Sigmoid colon (tissue), 4 donors: ENCODE results near the gene GFRAL.

Source experiments
- CTCF ChIP-seq, 4 experiments: fragments of 450-650 bp in 3 of 4; fragments of 200-600 bp in 1 of 4; IDR thresholded peaks; one replicate each; pipeline ENCODE4 v1.5.1; 2016 to 2019; ENCODE audit warnings: antibody characterized with exemption in 4 of 4, mild to moderate bottlenecking in 3 of 4, moderate library complexity in 2 of 4
- EP300 ChIP-seq, 4 donors: sonication (generic); formaldehyde crosslinking; IDR thresholded peaks; one replicate each; pipeline ENCODE4 v1.6.1; 2017; ENCODE audit warnings: antibody characterized with exemption in 4 of 4
- POLR2AphosphoS5 ChIP-seq, 4 donors: sonication (generic); formaldehyde crosslinking; IDR thresholded peaks; one replicate each; pipeline ENCODE4 v1.6.1; 2017; ENCODE audit warnings: antibody characterized with exemption in 4 of 4

DNA sequence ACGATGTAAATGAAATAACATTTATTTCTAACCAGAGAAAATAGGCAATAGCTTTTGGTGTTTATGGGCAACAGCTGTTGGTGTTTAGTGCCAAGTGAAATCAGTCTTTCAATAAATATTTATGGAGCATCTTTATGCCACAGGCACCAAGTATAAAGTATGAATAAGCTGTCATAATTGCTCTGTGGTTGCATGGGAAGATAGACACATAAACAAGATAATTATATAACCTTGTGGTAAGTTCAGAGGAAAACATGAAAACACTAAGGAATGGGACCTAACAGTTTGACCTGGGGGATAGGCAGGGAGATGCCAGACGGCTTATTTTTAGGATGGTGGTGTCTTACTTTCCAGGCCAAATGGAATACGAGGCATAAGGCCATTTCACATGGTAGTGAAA, 110.9 kb downstream of the GFRAL start:
- TF ChIP-seq EP300 (IDR thresholded peaks at IDR 0.05) (no peak), CTCF (IDR thresholded peaks at IDR 0.05) (no peak), POLR2AphosphoS5 (IDR thresholded peaks at IDR 0.05) (no peak)
